Lung (tissue), 12 donors: Measurements from ENCODE around the gene BLVRA. TPM values are rescaled to one million over a fixed set of nuclear protein-coding genes. Genes with fewer than 3 reads are reported as not detected.

Experiments used
- ATAC-seq: fragments of 200-7000 bp; cut with Tn5 transposase; one replicate; pipeline ENCODE4 v1.9.1; 2020; ENCODE audit warnings: moderate number of reproducible peaks; ENCODE audit not compliant: insufficient read depth, low FRiP score
- DNase-seq, 3 donors: peaks; one replicate each; pipeline ENCODE4 v3.0.0-alpha.2; 2013 to 2017
- H3K27ac ChIP-seq, 2 donors: one replicate each; pipeline ENCODE4 v1.5.1; 2013; ENCODE audit warnings: mild to moderate bottlenecking in 2 of 2, moderate library complexity in 2 of 2, control low read depth in 1 of 2, inconsistent platforms in 1 of 2, low read depth in 1 of 2, low read length in 1 of 2
- H3K27me3 ChIP-seq, 3 donors: one replicate each; pipeline ENCODE4 v1.5.1; 2013; ENCODE audit warnings: low read length in 2 of 3; ENCODE audit not compliant: control insufficient read depth in 3 of 3, insufficient read depth in 3 of 3
- H3K36me3 ChIP-seq, 4 donors: one replicate each; pipeline ENCODE4 v1.5.1; 2013; ENCODE audit warnings: low read length in 4 of 4, mild to moderate bottlenecking in 1 of 4, moderate library complexity in 1 of 4; ENCODE audit not compliant: control insufficient read depth in 4 of 4, insufficient read depth in 4 of 4
- H3K4me1 ChIP-seq, 5 donors: one replicate each; pipeline ENCODE4 v1.5.1; 2013; ENCODE audit warnings: low read length in 5 of 5, mild to moderate bottlenecking in 2 of 5, moderate library complexity in 1 of 5; ENCODE audit not compliant: control insufficient read depth in 5 of 5, insufficient read depth in 5 of 5
- H3K4me3 ChIP-seq: one replicate; pipeline ENCODE4 v1.5.1; 2013; ENCODE audit warnings: mild to moderate bottlenecking, control low read depth, moderate library complexity
- H3K9ac ChIP-seq, 2 donors: one replicate each; pipeline ENCODE4 v1.5.1; 2013; ENCODE audit warnings: low read length in 2 of 2, control low read depth in 1 of 2; ENCODE audit not compliant: insufficient read depth in 1 of 2
- H3K9me3 ChIP-seq, 4 donors: one replicate each; pipeline ENCODE4 v1.5.1; 2013; ENCODE audit warnings: low read length in 3 of 4, mild to moderate bottlenecking in 1 of 4, moderate library complexity in 1 of 4; ENCODE audit not compliant: control insufficient read depth in 4 of 4, insufficient read depth in 3 of 4
- CTCF ChIP-seq: IDR thresholded peaks from 2 replicates; pipeline ENCODE4 v1.5.1; 2012; ENCODE audit warnings: mild to moderate bottlenecking; ENCODE audit errors: control extremely low read depth, extremely low read depth
- WGBS, 2 donors: extraction: QIAGEN DNeasy Blood & Tissue Kit; methylation state at CpG; one replicate each; pipeline ENCODE4 v1.1.7; 2013; 5-methylcytosine and 5-hydroxymethylcytosine counted together
- polyA plus RNA-seq, 2 donors: library from polyadenylated mRNA; stranded (reverse); fragments of 200-250 nt; gene quantifications; one replicate each; pipeline ENCODE4 v1.2.1, GENCODE V29; 2013
- total RNA-seq, 2 donors: library from RNA; depleted of rRNA in 1 of 2; stranded (reverse); fragments of >200 nt in 1 of 2; gene quantifications; one replicate each; pipeline ENCODE4 v1.2.1, GENCODE V29; 2014 to 2021
- donor health status: control.
- donor health status: control.
- donor health status: Bipolar disorder and iron deficiency.
- donor health status: healthy.
- donor health status: DM: yes; HTN: yes; CAD: no.

Gene BLVRA
- total and polyA plus RNA-seq, 4 donors = 25.9 to 143 (median 97.1) TPM

- Histone ChIP-seq H3K9ac (no peak overlapping the region), H3K27ac (no peak overlapping the region), H3K9me3 (no peaks in the 10 kb centered on the region), H3K36me3 (no peaks in the 10 kb centered on the region), H3K4me1 (peaks cover 0 to 37% (median 0%) of the 10 kb centered on the region in 5 donors), H3K4me3 (no peak overlapping the region), H3K27me3 (no peaks in the 10 kb centered on the region)
- TF ChIP-seq CTCF = no peak
- ATAC-seq (no peak), DNase-seq (no peak)
- WGBS, 2 donors = 82 to 88% methylated on average over 3 of the region's 3 CpGs
Measured at GRCh38 chr7:43753843-43754242, 4.6 kb upstream of the BLVRA start.

GRCh38 chr7:43754596-43754995, 3.9 kb upstream of the BLVRA start:
- Histone ChIP-seq H3K9ac (no peak overlapping the region), H3K4me3 (no peak overlapping the region), H3K27ac (no peak overlapping the region), H3K4me1 (peaks cover 0 to 35% (median 0%) of the 10 kb centered on the region in 5 donors), H3K36me3 (no peaks in the 10 kb centered on the region), H3K9me3 (no peaks in the 10 kb centered on the region), H3K27me3 (no peaks in the 10 kb centered on the region)
- ATAC-seq = no peak
- DNase-seq = no peak
- 72 to 77% methylated on average over 4 of the region's 4 CpGs for WGBS, 2 donors
- no peak for TF ChIP-seq CTCF

DNA sequence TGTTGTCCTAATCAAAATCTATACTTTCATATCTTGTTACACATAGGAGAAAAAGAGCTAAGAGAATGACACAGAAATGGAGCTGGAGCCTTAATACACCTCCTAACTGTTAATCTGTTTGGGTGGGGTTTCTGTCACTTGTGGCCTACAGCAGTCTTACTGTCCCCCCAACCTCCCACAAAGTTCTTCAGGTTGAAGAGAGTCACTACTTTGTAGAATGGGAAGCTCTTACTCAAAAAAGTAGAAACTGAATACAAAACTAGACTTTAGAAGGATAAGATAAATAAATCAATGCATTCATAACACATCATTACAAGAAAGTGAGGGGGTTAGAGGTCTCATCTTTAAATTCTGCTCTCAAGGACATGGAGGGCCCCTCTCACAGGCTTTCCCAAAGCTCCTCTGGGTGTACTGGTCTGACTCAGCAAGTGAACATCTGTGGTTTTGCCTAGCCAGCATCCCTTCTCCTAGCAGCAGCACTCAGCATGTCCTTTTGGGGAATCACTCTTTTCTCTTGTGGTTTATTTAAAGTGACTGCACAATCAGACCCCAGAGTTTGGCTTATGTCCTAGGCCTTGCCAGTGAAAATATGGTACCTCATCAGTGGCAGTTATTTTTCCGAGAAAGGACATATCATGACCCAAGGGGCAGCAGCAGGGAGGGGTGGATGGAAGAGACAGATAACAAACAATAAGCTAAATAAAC, 2.0 kb upstream of the BLVRA start:
- Histone ChIP-seq H3K36me3 (no peaks in the 10 kb centered on the region), H3K9ac (no peak overlapping the region), H3K4me3 (no peak overlapping the region), H3K4me1 (peaks cover 0 to 24% (median 0%) of the 10 kb centered on the region in 5 donors), H3K9me3 (no peaks in the 10 kb centered on the region), H3K27ac (no peak overlapping the region), H3K27me3 (no peaks in the 10 kb centered on the region)
- TF ChIP-seq CTCF = no peak
- DNase-seq (peak in 2 of 3 donors; percentile 47 to 48), ATAC-seq (no peak)
- WGBS, 2 donors = 61 to 69% methylated on average over 1 of the region's 1 CpG
